ENCODE measurements around the gene THADA.

THADA gene, protein sequence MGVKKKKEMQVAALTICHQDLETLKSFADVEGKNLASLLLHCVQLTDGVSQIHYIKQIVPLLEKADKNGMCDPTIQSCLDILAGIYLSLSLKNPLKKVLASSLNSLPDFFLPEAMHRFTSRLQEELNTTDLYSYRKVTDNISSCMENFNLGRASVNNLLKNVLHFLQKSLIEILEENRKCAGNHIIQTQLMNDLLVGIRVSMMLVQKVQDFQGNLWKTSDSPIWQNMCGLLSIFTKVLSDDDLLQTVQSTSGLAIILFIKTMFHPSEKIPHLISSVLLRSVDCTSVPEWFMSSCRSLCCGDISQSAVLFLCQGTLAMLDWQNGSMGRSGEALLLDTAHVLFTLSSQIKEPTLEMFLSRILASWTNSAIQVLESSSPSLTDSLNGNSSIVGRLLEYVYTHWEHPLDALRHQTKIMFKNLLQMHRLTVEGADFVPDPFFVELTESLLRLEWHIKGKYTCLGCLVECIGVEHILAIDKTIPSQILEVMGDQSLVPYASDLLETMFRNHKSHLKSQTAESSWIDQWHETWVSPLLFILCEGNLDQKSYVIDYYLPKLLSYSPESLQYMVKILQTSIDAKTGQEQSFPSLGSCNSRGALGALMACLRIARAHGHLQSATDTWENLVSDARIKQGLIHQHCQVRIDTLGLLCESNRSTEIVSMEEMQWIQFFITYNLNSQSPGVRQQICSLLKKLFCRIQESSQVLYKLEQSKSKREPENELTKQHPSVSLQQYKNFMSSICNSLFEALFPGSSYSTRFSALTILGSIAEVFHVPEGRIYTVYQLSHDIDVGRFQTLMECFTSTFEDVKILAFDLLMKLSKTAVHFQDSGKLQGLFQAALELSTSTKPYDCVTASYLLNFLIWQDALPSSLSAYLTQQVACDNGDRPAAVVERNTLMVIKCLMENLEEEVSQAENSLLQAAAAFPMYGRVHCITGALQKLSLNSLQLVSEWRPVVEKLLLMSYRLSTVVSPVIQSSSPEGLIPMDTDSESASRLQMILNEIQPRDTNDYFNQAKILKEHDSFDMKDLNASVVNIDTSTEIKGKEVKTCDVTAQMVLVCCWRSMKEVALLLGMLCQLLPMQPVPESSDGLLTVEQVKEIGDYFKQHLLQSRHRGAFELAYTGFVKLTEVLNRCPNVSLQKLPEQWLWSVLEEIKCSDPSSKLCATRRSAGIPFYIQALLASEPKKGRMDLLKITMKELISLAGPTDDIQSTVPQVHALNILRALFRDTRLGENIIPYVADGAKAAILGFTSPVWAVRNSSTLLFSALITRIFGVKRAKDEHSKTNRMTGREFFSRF (N-terminal part only)

DNA sequence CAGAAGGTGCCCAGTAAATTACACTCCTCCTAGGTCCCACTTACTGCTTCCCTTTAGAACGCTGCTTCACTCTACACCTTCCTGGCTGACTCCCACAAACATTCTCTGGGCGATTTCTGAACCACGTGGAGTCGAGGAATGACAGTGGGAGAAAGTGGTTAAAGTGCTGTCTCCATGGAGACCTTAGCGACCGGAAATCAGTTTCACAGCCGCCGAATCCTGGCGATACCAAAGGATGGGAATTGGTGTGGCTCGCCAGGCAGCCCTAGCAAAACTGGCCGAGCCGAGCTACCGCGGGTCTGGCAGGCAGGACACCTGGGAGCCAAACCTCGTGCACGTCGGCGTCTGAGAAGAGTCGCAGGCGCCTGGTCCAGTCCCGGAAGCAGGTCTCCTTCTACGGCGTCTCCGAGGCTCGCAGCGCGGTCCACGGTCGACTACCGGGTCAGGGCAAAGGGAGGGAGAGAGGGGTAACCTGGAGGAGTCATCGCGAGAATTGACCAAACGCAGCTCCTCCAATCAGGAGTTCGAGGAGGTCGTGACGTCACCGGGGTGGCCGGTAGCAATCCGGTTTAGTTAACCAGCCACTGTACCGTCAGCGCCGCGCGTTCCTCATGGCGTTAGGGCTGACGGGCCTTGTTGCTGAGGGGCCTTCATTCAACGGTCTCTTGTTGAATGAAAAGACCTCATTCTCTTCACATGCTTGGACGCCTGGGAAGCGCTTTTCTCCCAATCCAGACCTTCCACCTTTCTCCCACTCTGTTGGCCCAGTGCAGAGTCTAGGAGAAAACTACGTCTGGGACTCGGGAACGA is at the start of gene THADA:
TSS of gene THADA (minus strand) at position 436 of the 810 bp plus-strand sequence. CDS start 3,646 bp downstream, outside the sequence.
- TF ChIP-seq, protein P1, sequence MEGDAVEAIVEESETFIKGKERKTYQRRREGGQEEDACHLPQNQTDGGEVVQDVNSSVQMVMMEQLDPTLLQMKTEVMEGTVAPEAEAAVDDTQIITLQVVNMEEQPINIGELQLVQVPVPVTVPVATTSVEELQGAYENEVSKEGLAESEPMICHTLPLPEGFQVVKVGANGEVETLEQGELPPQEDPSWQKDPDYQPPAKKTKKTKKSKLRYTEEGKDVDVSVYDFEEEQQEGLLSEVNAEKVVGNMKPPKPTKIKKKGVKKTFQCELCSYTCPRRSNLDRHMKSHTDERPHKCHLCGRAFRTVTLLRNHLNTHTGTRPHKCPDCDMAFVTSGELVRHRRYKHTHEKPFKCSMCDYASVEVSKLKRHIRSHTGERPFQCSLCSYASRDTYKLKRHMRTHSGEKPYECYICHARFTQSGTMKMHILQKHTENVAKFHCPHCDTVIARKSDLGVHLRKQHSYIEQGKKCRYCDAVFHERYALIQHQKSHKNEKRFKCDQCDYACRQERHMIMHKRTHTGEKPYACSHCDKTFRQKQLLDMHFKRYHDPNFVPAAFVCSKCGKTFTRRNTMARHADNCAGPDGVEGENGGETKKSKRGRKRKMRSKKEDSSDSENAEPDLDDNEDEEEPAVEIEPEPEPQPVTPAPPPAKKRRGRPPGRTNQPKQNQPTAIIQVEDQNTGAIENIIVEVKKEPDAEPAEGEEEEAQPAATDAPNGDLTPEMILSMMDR (IDR thresholded peaks at IDR 0.05; ENCODE audit: poor library complexity, severe bottlenecking) = no peak
- Histone ChIP-seq H3K9me3 (ENCODE audit: severe bottlenecking) (no peaks in the 10 kb centered on the region), H3K27me3 (ENCODE audit: insufficient read depth, poor library complexity, severe bottlenecking) (no peaks in the 10 kb centered on the region), H3K4me3 (ENCODE audit: severe bottlenecking) (peak within 1 kb of the TSS; percentile 82), H3K4me1 (ENCODE audit: insufficient read depth, poor library complexity, severe bottlenecking) (peaks cover 6% of the 10 kb centered on the region), H3K27ac (ENCODE audit: poor library complexity, severe bottlenecking) (peak within 1 kb of the TSS; percentile 58), H3K36me3 (ENCODE audit: low read depth) (peaks cover 18% of the 10 kb centered on the region)
- ATAC-seq (ENCODE audit: low read depth) (peak; percentile 97), DNase-seq (ENCODE audit: low spot score) (peak; percentile 99)

DNA sequence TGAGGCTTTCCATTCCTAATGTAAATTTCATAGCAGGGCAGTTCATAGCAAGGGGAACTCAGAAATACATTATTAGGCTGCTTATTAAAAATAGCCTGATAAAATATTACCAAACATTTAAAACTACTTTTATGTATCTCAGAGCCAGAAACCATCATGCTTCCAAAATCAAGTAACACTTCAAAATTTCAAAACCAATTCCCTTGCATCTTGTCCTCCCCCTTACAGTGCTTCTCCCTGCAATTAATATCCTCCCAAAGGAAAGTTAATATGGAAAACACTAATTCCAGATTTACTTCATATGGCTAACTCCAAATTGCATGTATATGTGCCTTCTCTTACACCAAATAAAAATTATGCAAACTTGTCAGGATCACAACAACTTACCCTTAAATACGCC is 47.8 kb upstream of the THADA start:
- TF ChIP-seq, protein P1 (IDR thresholded peaks at IDR 0.05; ENCODE audit: poor library complexity, severe bottlenecking) = no peak
- H3K4me1 ChIP-seq (ENCODE audit: insufficient read depth, poor library complexity, severe bottlenecking) = no peaks in the 10 kb centered on the region
- no peak overlapping the region for H3K27ac ChIP-seq (ENCODE audit: poor library complexity, severe bottlenecking)
- no peak for DNase-seq (ENCODE audit: low spot score)
- no peaks in the 10 kb centered on the region for H3K36me3 ChIP-seq (ENCODE audit: low read depth)
- H3K27me3 ChIP-seq (ENCODE audit: insufficient read depth, poor library complexity, severe bottlenecking) = no peaks in the 10 kb centered on the region
- no peak for ATAC-seq (ENCODE audit: low read depth)
- no peaks in the 10 kb centered on the region for H3K9me3 ChIP-seq (ENCODE audit: severe bottlenecking)
- H3K4me3 ChIP-seq (ENCODE audit: severe bottlenecking) = no peak overlapping the region

DNA sequence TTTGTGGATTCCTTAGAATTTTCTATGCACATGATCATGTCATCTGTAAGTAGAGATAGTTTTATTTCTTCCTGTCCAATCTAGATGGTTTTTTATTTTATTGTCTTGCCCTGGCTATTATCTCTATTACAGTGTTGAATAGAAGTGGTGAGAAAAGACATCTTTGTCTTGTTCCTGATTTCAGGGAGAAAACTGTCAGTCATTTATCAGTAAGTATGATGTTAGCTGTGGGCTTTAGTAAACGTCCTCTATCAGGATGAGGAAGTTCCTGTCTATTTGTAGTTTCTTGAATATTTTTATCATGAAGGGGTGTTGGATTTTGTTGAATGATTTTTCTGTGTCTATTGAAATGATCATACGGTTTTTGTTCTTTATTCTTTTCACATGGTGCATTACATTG is 46.5 kb upstream of the THADA start:
- Histone ChIP-seq H3K27ac (ENCODE audit: poor library complexity, severe bottlenecking) (no peak overlapping the region), H3K27me3 (ENCODE audit: insufficient read depth, poor library complexity, severe bottlenecking) (no peaks in the 10 kb centered on the region)
- TF ChIP-seq, protein P1 (IDR thresholded peaks at IDR 0.05; ENCODE audit: poor library complexity, severe bottlenecking) = no peak

DNA sequence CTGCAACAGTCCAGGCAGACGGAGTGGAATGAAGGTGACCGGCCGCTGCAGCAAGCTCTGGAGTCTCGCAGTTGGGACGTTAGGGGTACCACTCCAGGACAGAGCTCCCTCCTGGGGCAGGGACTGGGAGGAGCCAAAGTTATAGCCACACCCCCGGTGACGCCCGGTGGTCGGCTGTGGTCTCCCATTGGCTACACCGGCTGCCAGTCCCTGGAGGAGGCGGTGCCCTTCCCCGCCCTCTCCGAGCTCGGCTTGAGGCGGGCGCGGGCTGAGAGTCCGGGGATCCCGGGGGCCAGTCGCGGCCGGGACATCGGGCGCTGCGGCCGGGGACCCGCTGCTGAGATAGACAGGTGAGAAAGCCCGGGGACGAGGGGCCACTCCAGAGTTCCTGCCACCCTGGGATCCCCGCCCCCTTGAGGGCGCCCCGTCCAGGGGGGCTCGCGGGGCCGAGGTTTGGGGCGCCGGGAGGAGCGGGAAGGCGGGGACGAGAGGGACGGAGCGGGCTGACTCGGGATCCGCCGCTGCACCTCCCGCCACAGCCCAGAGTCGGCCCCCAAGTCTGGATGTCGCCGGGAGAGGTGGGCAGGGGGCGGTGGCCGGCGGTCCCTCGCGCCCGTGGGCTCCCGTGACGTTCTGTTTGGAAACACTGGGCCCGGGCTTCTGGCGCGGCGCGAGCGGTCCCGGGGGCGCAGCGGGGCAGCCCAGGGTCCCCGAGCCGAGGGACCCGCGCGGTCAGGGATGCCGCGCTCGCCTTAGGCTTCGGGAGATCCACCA is 41.4 kb upstream of the THADA start, which contains the start of gene PLEKHH2:
TSS of gene PLEKHH2 (plus strand) at position 231 of the 774 bp plus-strand sequence. CDS start 7,414 bp downstream, outside the sequence.
- H3K9me3 ChIP-seq (ENCODE audit: severe bottlenecking) = no peaks in the 10 kb centered on the region
- peaks cover 4% of the 10 kb centered on the region for H3K4me1 ChIP-seq (ENCODE audit: insufficient read depth, poor library complexity, severe bottlenecking)
- DNase-seq (ENCODE audit: low spot score) (peak; percentile 85), ATAC-seq (ENCODE audit: low read depth) (peak; percentile 99)
- peak within 1 kb of the TSS; percentile 79 for H3K4me3 ChIP-seq (ENCODE audit: severe bottlenecking)
- H3K27ac ChIP-seq (ENCODE audit: poor library complexity, severe bottlenecking) = no peak within 1 kb of the TSS
- peaks cover 7% of the 10 kb centered on the region for H3K27me3 ChIP-seq (ENCODE audit: insufficient read depth, poor library complexity, severe bottlenecking)
- TF ChIP-seq, protein P1 (IDR thresholded peaks at IDR 0.05; ENCODE audit: poor library complexity, severe bottlenecking) = no peak
- no peaks in the 10 kb centered on the region for H3K36me3 ChIP-seq (ENCODE audit: low read depth)

More for the DNA sequence above, 46.5 kb upstream of the THADA start:
- DNase-seq (ENCODE audit: low spot score) (no peak), ATAC-seq (ENCODE audit: low read depth) (no peak)
- no peaks in the 10 kb centered on the region for H3K36me3 ChIP-seq (ENCODE audit: low read depth)
- H3K4me3 ChIP-seq (ENCODE audit: severe bottlenecking) = no peak overlapping the region
- H3K9me3 ChIP-seq (ENCODE audit: severe bottlenecking) = no peaks in the 10 kb centered on the region
- H3K4me1 ChIP-seq (ENCODE audit: insufficient read depth, poor library complexity, severe bottlenecking) = no peaks in the 10 kb centered on the region

Measured in RWPE2 (cell line).